WTC11 (cell line): ENCODE results near the gene MRPL41. TPM values are rescaled to one million over a fixed set of nuclear protein-coding genes. Genes with fewer than 3 reads are reported as not detected.

Experiments used
- CBFB ChIP-seq: sonication (generic); formaldehyde crosslinking; IDR thresholded peaks from 2 replicates; pipeline ENCODE4 v1.8.1; 2022; ENCODE audit warnings: mild to moderate bottlenecking, low read depth, missing genetic modification reagents
- GRHL2 ChIP-seq: fragments of 250-450 bp; sonication (Bioruptor Pico); IDR thresholded peaks from 2 replicates; pipeline ENCODE4 v1.8.0; 2022; ENCODE audit warnings: mild to moderate bottlenecking, moderate library complexity; ENCODE audit not compliant: insufficient replicate concordance, severe bottlenecking
- JAZF1 ChIP-seq: fragments of 250-450 bp; sonication (Bioruptor Pico); IDR thresholded peaks from 2 replicates; pipeline ENCODE4 v1.9.0; 2021; ENCODE audit warnings: moderate library complexity, mild to moderate bottlenecking, inconsistent platforms
- MXD4 ChIP-seq: fragments of 250-450 bp; sonication (Bioruptor Pico); IDR thresholded peaks from 2 replicates; pipeline ENCODE4 v1.8.0; 2021; ENCODE audit warnings: mild to moderate bottlenecking, moderate library complexity, borderline replicate concordance
- NFYB ChIP-seq: sonication (generic); formaldehyde crosslinking; conservative IDR thresholded peaks from 2 replicates; pipeline ENCODE4 v1.8.0; 2022; ENCODE audit warnings: low read depth, missing genetic modification reagents
- TCF7 ChIP-seq: sonication (generic); formaldehyde crosslinking; IDR thresholded peaks from 2 replicates; pipeline ENCODE4 v1.8.0; 2022; ENCODE audit warnings: mild to moderate bottlenecking, low read depth, missing genetic modification reagents, moderate library complexity
- total RNA-seq: library from RNA; stranded (reverse); gene quantifications from 3 replicates; pipeline ENCODE4 v1.2.3, GENCODE V29; 2021
- TF ChIP-seq, protein P1 (sequence below): sonication (generic); formaldehyde crosslinking; IDR thresholded peaks from 2 replicates; pipeline ENCODE4 v1.8.1; 2023; ENCODE audit warnings: mild to moderate bottlenecking, missing genetic modification reagents, borderline replicate concordance
- TF ChIP-seq, protein P2 (sequence below): sonication (generic); formaldehyde crosslinking; IDR thresholded peaks from 2 replicates; pipeline ENCODE4 v1.8.1; 2023; ENCODE audit warnings: mild to moderate bottlenecking, moderate library complexity, missing genetic modification reagents
- TF ChIP-seq, protein P3 (sequence below): fragments of 250-450 bp; sonication (Bioruptor Pico); IDR thresholded peaks from 2 replicates; pipeline ENCODE4 v1.9.0; 2021; ENCODE audit warnings: mild to moderate bottlenecking
- TF ChIP-seq, protein P4 (sequence below): sonication (generic); formaldehyde crosslinking; IDR thresholded peaks from 2 replicates; pipeline ENCODE4 v1.8.1; 2022; ENCODE audit warnings: low read depth, missing genetic modification reagents, borderline replicate concordance
- TF ChIP-seq, protein P5 (sequence below): sonication (generic); formaldehyde crosslinking; IDR thresholded peaks from 2 replicates; pipeline ENCODE4 v1.8.0; 2022; ENCODE audit warnings: mild to moderate bottlenecking, missing genetic modification reagents
- TF ChIP-seq, protein P6 (sequence below): sonication (generic); formaldehyde crosslinking; IDR thresholded peaks from 2 replicates; pipeline ENCODE4 v1.8.0; 2022; ENCODE audit warnings: mild to moderate bottlenecking, missing genetic modification reagents
- TF ChIP-seq, protein P7 (sequence below): sonication (generic); formaldehyde crosslinking; IDR thresholded peaks from 2 replicates; pipeline ENCODE4 v1.8.1; 2023; ENCODE audit warnings: mild to moderate bottlenecking, missing genetic modification reagents, moderate library complexity
- TF ChIP-seq, protein P8 (sequence below): sonication (generic); formaldehyde crosslinking; IDR thresholded peaks from 2 replicates; pipeline ENCODE4 v1.8.0; 2022; ENCODE audit warnings: mild to moderate bottlenecking, missing genetic modification reagents
- TF ChIP-seq, protein P9 (sequence below): sonication (generic); formaldehyde crosslinking; IDR thresholded peaks from 2 replicates; pipeline ENCODE4 v1.8.0; 2023; ENCODE audit warnings: missing genetic modification reagents
- TF ChIP-seq, protein P10 (sequence below): fragments of 250-450 bp; sonication (Bioruptor Pico); IDR thresholded peaks from 2 replicates; pipeline ENCODE4 v1.9.0; 2021; ENCODE audit warnings: mild to moderate bottlenecking, borderline replicate concordance

The MRPL41 gene
- total RNA-seq, 1 experiment from 2014 or later: 70.1 TPM

DNA sequence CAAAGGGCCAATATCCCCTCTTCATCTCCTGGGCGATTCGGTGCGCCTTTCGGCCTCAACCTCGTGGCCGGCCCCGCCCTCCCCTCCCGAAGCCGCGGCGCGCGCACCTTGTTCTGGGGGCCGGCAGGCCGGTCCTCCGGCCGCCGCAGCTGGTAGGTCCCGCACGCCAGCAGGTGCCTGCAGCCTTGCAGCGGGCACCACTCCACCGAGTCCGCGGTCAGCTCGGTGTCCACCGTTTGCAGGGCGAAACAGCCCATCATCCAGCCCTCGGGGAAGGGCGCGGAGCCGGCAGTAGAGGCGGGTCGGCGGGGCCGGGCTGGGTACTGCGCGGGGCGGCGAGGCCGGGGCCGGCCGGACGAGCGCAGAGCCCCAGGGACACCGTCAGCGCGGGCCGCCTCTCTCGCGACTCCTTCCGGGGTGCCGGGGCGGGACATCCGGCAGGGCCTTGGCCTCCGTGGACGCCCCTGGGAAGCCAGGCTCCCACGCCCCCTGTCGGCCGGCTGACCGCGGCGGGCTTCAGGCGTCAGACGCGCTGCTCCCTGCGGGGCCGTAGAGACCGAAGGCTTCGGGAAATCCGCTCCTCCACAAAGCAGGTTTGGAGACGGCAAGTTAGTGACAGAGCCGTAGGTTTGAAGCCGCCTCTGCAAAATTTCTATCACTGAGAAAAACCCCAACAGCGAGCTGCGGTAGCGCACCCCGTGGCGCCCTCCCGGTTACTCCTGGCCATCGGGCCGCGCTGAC lies 27.0 kb downstream of the MRPL41 start, which contains the start of gene DPH7 (continued):
- TF ChIP-seq, protein P1, sequence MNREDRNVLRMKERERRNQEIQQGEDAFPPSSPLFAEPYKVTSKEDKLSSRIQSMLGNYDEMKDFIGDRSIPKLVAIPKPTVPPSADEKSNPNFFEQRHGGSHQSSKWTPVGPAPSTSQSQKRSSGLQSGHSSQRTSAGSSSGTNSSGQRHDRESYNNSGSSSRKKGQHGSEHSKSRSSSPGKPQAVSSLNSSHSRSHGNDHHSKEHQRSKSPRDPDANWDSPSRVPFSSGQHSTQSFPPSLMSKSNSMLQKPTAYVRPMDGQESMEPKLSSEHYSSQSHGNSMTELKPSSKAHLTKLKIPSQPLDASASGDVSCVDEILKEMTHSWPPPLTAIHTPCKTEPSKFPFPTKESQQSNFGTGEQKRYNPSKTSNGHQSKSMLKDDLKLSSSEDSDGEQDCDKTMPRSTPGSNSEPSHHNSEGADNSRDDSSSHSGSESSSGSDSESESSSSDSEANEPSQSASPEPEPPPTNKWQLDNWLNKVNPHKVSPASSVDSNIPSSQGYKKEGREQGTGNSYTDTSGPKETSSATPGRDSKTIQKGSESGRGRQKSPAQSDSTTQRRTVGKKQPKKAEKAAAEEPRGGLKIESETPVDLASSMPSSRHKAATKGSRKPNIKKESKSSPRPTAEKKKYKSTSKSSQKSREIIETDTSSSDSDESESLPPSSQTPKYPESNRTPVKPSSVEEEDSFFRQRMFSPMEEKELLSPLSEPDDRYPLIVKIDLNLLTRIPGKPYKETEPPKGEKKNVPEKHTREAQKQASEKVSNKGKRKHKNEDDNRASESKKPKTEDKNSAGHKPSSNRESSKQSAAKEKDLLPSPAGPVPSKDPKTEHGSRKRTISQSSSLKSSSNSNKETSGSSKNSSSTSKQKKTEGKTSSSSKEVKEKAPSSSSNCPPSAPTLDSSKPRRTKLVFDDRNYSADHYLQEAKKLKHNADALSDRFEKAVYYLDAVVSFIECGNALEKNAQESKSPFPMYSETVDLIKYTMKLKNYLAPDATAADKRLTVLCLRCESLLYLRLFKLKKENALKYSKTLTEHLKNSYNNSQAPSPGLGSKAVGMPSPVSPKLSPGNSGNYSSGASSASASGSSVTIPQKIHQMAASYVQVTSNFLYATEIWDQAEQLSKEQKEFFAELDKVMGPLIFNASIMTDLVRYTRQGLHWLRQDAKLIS (CRISPR knock-in tag): no peak
- TF ChIP-seq MXD4 (CRISPR knock-in tag) (no peak), GRHL2 (CRISPR knock-in tag) (no peak), JAZF1 (CRISPR knock-in tag) (no peak), TCF7 (no peak), CBFB (CRISPR knock-in tag) (no peak; the same call in 1 of the 2 replicates), NFYB (CRISPR knock-in tag) (no peak)
- TF ChIP-seq, protein P2, sequence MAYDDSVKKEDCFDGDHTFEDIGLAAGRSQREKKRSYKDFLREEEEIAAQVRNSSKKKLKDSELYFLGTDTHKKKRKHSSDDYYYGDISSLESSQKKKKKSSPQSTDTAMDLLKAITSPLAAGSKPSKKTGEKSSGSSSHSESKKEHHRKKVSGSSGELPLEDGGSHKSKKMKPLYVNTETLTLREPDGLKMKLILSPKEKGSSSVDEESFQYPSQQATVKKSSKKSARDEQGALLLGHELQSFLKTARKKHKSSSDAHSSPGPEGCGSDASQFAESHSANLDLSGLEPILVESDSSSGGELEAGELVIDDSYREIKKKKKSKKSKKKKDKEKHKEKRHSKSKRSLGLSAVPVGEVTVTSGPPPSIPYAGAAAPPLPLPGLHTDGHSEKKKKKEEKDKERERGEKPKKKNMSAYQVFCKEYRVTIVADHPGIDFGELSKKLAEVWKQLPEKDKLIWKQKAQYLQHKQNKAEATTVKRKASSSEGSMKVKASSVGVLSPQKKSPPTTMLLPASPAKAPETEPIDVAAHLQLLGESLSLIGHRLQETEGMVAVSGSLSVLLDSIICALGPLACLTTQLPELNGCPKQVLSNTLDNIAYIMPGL (CRISPR knock-in tag): peak; percentile 98
- TF ChIP-seq, protein P3, sequence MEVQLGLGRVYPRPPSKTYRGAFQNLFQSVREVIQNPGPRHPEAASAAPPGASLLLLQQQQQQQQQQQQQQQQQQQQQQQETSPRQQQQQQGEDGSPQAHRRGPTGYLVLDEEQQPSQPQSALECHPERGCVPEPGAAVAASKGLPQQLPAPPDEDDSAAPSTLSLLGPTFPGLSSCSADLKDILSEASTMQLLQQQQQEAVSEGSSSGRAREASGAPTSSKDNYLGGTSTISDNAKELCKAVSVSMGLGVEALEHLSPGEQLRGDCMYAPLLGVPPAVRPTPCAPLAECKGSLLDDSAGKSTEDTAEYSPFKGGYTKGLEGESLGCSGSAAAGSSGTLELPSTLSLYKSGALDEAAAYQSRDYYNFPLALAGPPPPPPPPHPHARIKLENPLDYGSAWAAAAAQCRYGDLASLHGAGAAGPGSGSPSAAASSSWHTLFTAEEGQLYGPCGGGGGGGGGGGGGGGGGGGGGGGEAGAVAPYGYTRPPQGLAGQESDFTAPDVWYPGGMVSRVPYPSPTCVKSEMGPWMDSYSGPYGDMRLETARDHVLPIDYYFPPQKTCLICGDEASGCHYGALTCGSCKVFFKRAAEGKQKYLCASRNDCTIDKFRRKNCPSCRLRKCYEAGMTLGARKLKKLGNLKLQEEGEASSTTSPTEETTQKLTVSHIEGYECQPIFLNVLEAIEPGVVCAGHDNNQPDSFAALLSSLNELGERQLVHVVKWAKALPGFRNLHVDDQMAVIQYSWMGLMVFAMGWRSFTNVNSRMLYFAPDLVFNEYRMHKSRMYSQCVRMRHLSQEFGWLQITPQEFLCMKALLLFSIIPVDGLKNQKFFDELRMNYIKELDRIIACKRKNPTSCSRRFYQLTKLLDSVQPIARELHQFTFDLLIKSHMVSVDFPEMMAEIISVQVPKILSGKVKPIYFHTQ (CRISPR knock-in tag): no peak
- TF ChIP-seq, protein P4, sequence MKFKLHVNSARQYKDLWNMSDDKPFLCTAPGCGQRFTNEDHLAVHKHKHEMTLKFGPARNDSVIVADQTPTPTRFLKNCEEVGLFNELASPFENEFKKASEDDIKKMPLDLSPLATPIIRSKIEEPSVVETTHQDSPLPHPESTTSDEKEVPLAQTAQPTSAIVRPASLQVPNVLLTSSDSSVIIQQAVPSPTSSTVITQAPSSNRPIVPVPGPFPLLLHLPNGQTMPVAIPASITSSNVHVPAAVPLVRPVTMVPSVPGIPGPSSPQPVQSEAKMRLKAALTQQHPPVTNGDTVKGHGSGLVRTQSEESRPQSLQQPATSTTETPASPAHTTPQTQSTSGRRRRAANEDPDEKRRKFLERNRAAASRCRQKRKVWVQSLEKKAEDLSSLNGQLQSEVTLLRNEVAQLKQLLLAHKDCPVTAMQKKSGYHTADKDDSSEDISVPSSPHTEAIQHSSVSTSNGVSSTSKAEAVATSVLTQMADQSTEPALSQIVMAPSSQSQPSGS (CRISPR knock-in tag): no peak
- TF ChIP-seq, protein P5, sequence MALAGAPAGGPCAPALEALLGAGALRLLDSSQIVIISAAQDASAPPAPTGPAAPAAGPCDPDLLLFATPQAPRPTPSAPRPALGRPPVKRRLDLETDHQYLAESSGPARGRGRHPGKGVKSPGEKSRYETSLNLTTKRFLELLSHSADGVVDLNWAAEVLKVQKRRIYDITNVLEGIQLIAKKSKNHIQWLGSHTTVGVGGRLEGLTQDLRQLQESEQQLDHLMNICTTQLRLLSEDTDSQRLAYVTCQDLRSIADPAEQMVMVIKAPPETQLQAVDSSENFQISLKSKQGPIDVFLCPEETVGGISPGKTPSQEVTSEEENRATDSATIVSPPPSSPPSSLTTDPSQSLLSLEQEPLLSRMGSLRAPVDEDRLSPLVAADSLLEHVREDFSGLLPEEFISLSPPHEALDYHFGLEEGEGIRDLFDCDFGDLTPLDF: 0 out of 2 replicates have a peak, but pooled peaks have one; percentile 20
- TF ChIP-seq, protein P6, sequence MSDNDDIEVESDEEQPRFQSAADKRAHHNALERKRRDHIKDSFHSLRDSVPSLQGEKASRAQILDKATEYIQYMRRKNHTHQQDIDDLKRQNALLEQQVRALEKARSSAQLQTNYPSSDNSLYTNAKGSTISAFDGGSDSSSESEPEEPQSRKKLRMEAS (CRISPR knock-in tag): peak; percentile 15; the same call in 1 of the 2 replicates
- TF ChIP-seq, protein P7, sequence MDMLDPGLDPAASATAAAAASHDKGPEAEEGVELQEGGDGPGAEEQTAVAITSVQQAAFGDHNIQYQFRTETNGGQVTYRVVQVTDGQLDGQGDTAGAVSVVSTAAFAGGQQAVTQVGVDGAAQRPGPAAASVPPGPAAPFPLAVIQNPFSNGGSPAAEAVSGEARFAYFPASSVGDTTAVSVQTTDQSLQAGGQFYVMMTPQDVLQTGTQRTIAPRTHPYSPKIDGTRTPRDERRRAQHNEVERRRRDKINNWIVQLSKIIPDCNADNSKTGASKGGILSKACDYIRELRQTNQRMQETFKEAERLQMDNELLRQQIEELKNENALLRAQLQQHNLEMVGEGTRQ (CRISPR knock-in tag): no peak
- TF ChIP-seq, protein P8, sequence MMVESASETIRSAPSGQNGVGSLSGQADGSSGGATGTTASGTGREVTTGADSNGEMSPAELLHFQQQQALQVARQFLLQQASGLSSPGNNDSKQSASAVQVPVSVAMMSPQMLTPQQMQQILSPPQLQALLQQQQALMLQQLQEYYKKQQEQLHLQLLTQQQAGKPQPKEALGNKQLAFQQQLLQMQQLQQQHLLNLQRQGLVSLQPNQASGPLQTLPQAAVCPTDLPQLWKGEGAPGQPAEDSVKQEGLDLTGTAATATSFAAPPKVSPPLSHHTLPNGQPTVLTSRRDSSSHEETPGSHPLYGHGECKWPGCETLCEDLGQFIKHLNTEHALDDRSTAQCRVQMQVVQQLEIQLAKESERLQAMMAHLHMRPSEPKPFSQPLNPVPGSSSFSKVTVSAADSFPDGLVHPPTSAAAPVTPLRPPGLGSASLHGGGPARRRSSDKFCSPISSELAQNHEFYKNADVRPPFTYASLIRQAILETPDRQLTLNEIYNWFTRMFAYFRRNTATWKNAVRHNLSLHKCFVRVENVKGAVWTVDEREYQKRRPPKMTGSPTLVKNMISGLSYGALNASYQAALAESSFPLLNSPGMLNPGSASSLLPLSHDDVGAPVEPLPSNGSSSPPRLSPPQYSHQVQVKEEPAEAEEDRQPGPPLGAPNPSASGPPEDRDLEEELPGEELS (CRISPR knock-in tag): peak; percentile 67; the same call in 1 of the 2 replicates
- TF ChIP-seq, protein P9, sequence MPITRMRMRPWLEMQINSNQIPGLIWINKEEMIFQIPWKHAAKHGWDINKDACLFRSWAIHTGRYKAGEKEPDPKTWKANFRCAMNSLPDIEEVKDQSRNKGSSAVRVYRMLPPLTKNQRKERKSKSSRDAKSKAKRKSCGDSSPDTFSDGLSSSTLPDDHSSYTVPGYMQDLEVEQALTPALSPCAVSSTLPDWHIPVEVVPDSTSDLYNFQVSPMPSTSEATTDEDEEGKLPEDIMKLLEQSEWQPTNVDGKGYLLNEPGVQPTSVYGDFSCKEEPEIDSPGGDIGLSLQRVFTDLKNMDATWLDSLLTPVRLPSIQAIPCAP: no peak
- TF ChIP-seq, protein P10, sequence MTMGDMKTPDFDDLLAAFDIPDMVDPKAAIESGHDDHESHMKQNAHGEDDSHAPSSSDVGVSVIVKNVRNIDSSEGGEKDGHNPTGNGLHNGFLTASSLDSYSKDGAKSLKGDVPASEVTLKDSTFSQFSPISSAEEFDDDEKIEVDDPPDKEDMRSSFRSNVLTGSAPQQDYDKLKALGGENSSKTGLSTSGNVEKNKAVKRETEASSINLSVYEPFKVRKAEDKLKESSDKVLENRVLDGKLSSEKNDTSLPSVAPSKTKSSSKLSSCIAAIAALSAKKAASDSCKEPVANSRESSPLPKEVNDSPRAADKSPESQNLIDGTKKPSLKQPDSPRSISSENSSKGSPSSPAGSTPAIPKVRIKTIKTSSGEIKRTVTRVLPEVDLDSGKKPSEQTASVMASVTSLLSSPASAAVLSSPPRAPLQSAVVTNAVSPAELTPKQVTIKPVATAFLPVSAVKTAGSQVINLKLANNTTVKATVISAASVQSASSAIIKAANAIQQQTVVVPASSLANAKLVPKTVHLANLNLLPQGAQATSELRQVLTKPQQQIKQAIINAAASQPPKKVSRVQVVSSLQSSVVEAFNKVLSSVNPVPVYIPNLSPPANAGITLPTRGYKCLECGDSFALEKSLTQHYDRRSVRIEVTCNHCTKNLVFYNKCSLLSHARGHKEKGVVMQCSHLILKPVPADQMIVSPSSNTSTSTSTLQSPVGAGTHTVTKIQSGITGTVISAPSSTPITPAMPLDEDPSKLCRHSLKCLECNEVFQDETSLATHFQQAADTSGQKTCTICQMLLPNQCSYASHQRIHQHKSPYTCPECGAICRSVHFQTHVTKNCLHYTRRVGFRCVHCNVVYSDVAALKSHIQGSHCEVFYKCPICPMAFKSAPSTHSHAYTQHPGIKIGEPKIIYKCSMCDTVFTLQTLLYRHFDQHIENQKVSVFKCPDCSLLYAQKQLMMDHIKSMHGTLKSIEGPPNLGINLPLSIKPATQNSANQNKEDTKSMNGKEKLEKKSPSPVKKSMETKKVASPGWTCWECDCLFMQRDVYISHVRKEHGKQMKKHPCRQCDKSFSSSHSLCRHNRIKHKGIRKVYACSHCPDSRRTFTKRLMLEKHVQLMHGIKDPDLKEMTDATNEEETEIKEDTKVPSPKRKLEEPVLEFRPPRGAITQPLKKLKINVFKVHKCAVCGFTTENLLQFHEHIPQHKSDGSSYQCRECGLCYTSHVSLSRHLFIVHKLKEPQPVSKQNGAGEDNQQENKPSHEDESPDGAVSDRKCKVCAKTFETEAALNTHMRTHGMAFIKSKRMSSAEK: no peak
